Activated CD4-positive, alpha-beta T cell treated with anti-CD3 and anti-CD28 coated beads, Interleukin-2, amount 10 ng/mL, durations not matched to agents 7 days and 5 days (primary cell): ENCODE data around the gene NUSAP1. TPM values are rescaled to one million over a fixed set of nuclear protein-coding genes. Genes with fewer than 3 reads are reported as not detected.
"Not testable (repeated sequence)": the region's sequence is repeated elsewhere in the genome, so short reads cannot be mapped to it uniquely, and the experiment has no call there.

Experiments used
- CTCF ChIA-PET: fragments of 350-600 bp; sonication (Branson Sonifier 250); formaldehyde crosslinking; loops from one replicate; lab custom pipeline; 2021; ENCODE audit warnings: antibody characterized with exemption; lab: Charles Lee
- POLR2A ChIA-PET: fragments of 350-600 bp; sonication (Branson Sonifier 250); formaldehyde crosslinking; loops from one replicate; lab custom pipeline; 2021; ENCODE audit warnings: antibody characterized with exemption; lab: Charles Lee
- DNase-seq: peaks from one replicate; pipeline ENCODE4 v3.0.0-alpha.2; 2020
- H3K27ac Mint-ChIP-seq: one replicate; pipeline ENCODE4 v1.8.0; 2021; ENCODE audit warnings: mild to moderate bottlenecking, moderate library complexity, mixed read lengths
- H3K27me3 Mint-ChIP-seq: one replicate; pipeline ENCODE4 v1.8.0; 2021; ENCODE audit warnings: mixed read lengths
- H3K36me3 Mint-ChIP-seq: one replicate; pipeline ENCODE4 v1.8.0; 2021; ENCODE audit warnings: low read depth, mixed read lengths
- H3K4me1 Mint-ChIP-seq: one replicate; pipeline ENCODE4 v1.8.0; 2021; ENCODE audit warnings: mixed read lengths
- H3K4me3 Mint-ChIP-seq: one replicate; pipeline ENCODE4 v1.8.0; 2021; ENCODE audit warnings: mild to moderate bottlenecking, moderate library complexity, mixed read lengths
- H3K9me3 Mint-ChIP-seq: one replicate; pipeline ENCODE4 v1.8.0; 2021; ENCODE audit warnings: mixed read lengths
- total RNA-seq, 2 experiments: library from RNA; stranded (reverse); gene quantifications; one replicate each; pipeline ENCODE4 v1.2.3, GENCODE V29; 2021

NUSAP1 gene
- total RNA-seq, 2 experiments from 2014 or later, result 310 to 336 TPM

DNA sequence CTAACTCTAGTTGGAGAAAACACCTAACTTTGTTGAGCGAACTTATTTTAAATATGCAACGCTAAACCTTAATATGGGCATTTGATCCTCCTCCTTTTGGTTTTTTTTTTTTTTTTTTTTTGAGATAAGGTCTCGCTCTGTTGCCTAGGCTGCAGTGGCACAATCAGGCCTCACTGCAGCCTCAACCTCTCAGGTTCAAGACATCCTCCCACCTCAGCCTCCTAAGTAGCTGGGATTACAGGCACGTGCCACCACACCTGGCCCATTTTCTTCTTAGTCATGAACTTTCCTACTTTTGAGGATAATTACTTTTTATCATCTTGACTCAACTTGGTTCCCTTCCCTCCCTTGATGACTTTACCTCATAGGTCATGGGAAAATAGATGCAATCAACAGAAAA lies 3.9 kb downstream of the NUSAP1 start:
- Mint-ChIP-seq H3K9me3 (no peaks in the 10 kb centered on the region), H3K27me3 (no peaks in the 10 kb centered on the region), H3K27ac (peak overlapping the region; percentile 28), H3K4me1 (peaks cover 46% of the 10 kb centered on the region), H3K36me3 (peaks cover 57% of the 10 kb centered on the region), H3K4me3 (peak overlapping the region; percentile 29)
- DNase-seq, result no peak
- ChIA-PET CTCF (no interaction called here), POLR2A (interaction anchor here (0.9 kb wide), 1 partner anchor 105 kb away, joined by 3 read pairs; the partner anchor contains the start of gene CHP1)

DNA sequence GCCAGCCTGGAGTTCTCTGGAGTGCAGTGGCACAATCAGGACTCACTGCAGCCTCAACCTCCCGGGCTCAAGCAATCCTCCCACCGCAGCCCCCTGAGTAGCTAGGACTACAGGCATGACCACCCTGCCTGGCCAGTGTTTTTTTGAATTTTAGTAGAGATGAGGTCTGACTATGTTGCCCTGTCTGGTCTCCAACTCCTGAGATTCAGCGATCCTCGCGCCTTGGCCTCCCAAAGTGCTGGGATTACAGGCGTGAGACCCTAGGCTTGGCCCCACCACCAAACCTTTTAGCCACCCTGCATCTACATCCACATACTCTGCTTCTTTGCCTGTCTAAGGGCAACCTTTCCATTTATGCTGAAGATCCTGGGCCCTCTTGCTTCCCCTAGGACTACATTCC lies 4.4 kb downstream of the NUSAP1 start:
- Mint-ChIP-seq H3K4me1 (peaks cover 48% of the 10 kb centered on the region), H3K27me3 (no peaks in the 10 kb centered on the region), H3K27ac (no peak overlapping the region), H3K4me3 (no peak overlapping the region), H3K36me3 (peaks cover 62% of the 10 kb centered on the region), H3K9me3 (no peaks in the 10 kb centered on the region)
- CTCF ChIA-PET, result no interaction called here
- no peak for DNase-seq
- POLR2A ChIA-PET, result no interaction called here

DNA sequence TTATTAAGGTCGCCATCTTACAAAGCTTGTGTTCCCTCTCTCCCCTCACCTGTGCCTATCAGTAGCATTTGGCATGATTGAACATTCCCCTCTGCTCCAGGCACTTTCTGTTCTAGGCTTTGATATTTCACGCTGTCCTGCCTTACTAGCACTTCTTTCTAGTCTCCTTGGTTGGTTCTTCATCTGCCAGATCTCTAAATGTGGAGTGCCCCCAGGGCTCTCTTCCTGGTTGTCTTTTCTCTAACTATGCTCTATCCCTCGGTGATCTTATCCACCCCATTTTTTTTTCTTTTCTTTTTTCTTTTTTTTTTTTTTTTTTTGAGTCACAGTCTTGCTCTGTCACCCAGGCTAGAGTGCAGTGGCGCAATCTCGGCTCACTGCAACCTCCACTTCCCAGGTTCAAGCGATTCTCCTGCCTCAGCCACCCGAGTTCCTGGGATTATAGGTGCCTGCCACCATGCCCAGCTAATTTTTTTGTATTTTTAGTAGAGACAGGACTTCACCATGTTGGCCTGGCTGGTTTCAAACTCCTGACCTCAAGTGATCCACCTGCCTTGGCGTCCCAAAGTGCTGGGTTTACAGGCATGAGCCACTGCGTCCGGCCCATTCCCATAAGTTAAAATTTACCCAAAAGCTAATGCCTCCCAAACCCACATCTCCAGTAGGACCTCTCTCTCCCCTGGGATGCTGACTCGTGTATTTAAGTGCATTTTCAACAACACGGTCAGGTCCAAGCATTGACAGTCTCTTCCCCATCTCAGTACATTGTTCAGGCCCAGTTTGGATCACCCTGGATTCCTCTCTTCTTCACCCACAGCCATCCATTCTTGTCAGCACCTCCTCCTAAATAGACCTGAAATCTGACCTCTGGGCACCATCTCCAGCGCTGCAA lies 5.2 kb downstream of the NUSAP1 start:
- Mint-ChIP-seq H3K27me3 (no peaks in the 10 kb centered on the region), H3K27ac (peak overlapping the region; percentile 70), H3K36me3 (peaks cover 69% of the 10 kb centered on the region), H3K4me1 (peaks cover 51% of the 10 kb centered on the region), H3K4me3 (no peak overlapping the region), H3K9me3 (no peaks in the 10 kb centered on the region)
- ChIA-PET POLR2A (no interaction called here), CTCF (no interaction called here)
- DNase-seq, result no peak

GRCh38 chr15:41340189-41340695 lies 7.6 kb downstream of the NUSAP1 start:
- POLR2A ChIA-PET, result no interaction called here
- H3K27me3 Mint-ChIP-seq, result no peaks in the 10 kb centered on the region
- peaks cover 44% of the 10 kb centered on the region for H3K4me1 Mint-ChIP-seq
- peaks cover 66% of the 10 kb centered on the region for H3K36me3 Mint-ChIP-seq
- CTCF ChIA-PET, result interaction anchor here (0.6 kb wide), 1 partner anchor 647 kb away, joined by 3 read pairs; no protein-coding TSS in a partner anchor
- no peak overlapping the region for H3K27ac Mint-ChIP-seq
- H3K9me3 Mint-ChIP-seq, result no peaks in the 10 kb centered on the region
- no peak overlapping the region for H3K4me3 Mint-ChIP-seq
- DNase-seq, result no peak

DNA sequence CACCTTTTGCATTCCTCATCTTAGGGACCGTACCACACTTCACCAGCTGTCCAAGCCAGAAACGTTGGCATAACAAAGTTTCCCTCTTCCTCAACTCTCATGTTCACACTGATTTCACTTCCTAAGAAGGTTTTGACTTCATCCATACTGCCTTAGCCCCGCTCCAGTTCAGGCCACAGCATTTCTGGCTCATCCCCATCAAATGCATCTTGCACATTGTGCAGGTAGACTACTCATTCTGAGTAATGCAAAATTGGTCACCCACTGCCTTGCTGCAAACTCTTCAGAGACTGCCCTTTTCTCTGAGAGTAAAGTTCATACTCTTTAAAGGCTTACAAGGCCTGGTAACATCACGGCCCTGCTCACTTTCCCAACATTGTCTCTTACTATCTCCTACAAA lies 8.8 kb downstream of the NUSAP1 start:
- peak overlapping the region; percentile 14 for H3K27ac Mint-ChIP-seq
- H3K36me3 Mint-ChIP-seq, result peaks cover 76% of the 10 kb centered on the region
- peaks cover 44% of the 10 kb centered on the region for H3K4me1 Mint-ChIP-seq
- ChIA-PET POLR2A (no interaction called here), CTCF (interaction anchor here (0.5 kb wide), 1 partner anchor 193 kb away, joined by 3 read pairs; no protein-coding TSS in a partner anchor)
- no peak for DNase-seq
- H3K4me3 Mint-ChIP-seq, result no peak overlapping the region
- H3K27me3 Mint-ChIP-seq, result no peaks in the 10 kb centered on the region
- no peaks in the 10 kb centered on the region for H3K9me3 Mint-ChIP-seq

DNA sequence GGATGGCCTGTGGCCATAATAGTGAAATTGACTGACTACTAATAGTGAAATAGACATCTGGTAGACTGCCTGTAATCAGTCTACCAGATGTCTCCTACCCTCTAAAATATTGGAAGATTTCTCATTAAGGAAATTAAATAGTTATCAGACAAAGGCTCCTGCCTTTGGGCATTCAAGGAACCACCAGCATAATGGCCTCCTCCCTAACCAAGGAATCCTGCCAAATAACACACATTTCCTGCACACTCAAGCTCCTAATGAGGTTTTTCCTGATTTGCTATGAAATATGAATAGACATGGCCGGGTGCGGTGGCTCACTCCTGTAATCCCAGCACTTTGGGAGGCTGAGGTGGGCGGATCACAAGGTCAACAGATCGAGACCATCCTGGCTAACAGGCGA lies 14.6 kb downstream of the NUSAP1 start:
- no peaks in the 10 kb centered on the region for H3K27me3 Mint-ChIP-seq
- no peak for DNase-seq
- H3K9me3 Mint-ChIP-seq, result no peaks in the 10 kb centered on the region
- H3K27ac Mint-ChIP-seq, result no peak overlapping the region
- CTCF ChIA-PET, result interaction anchor here (1.5 kb wide), 1 partner anchor 13 kb away, joined by 3 read pairs; no protein-coding TSS in a partner anchor
- peaks cover 7% of the 10 kb centered on the region for H3K4me1 Mint-ChIP-seq
- POLR2A ChIA-PET, result no interaction called here
- no peak overlapping the region for H3K4me3 Mint-ChIP-seq
- peaks cover 73% of the 10 kb centered on the region for H3K36me3 Mint-ChIP-seq

DNA sequence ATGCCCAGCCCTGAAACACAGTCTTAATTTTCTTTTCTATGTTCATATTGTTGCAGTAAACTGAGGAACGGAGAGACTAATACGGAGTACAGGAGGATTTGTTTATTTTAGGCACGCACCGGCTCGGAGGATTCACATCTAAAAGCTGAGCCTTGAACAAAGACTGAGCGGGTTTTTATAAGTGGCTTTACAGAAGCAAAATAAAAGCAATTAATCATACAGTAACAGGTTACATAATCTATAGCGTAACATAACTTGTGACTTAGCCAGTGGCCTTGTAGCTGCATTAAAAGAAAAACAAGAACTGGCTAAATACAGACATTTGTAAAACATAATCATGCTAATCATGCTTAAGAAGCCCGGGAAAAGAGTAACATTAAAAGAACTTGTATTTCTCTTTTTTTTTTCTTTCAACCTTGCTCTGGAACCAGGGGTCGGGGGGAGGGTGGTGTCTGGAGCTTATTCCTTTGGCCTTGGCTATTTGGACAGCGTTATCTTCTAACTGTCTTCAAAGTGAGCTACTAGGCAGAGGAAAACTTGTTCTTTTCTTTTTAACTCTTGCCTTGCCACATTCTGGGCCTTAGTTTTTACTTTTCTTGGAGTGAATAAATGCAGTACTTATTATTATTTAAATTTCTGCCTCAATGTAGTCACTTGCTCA lies 17.5 kb downstream of the NUSAP1 start:
- POLR2A ChIA-PET, result no interaction called here
- Mint-ChIP-seq H3K27ac (no peak overlapping the region), H3K36me3 (peaks cover 68% of the 10 kb centered on the region), H3K27me3 (no peaks in the 10 kb centered on the region), H3K4me1 (peaks cover 5% of the 10 kb centered on the region), H3K9me3 (no peaks in the 10 kb centered on the region), H3K4me3 (no peak overlapping the region)
- CTCF ChIA-PET, result interaction anchor here (0.7 to 1.2 kb wide), 2 partner anchors 17 to 31 kb away, joined by 3 read pairs; no protein-coding TSS in a partner anchor
- no peak for DNase-seq

- no peaks in the 10 kb centered on the region for H3K27me3 Mint-ChIP-seq
- no peak overlapping the region for H3K4me3 Mint-ChIP-seq
- no peaks in the 10 kb centered on the region for H3K4me1 Mint-ChIP-seq
- peaks cover 66% of the 10 kb centered on the region for H3K36me3 Mint-ChIP-seq
- ChIA-PET POLR2A (no interaction called here), CTCF (interaction anchor here (1.0 kb wide), 1 partner anchor 16 kb away, joined by 4 read pairs; no protein-coding TSS in a partner anchor)
- H3K27ac Mint-ChIP-seq, result no peak overlapping the region
- no peaks in the 10 kb centered on the region for H3K9me3 Mint-ChIP-seq
- DNase-seq, result no peak
These were observed 21.7 kb downstream of the NUSAP1 start for GRCh38 chr15:41354371-41354770.

GRCh38 chr15:41367418-41367817 lies 34.7 kb downstream of the NUSAP1 start:
- POLR2A ChIA-PET, result no interaction called here
- Mint-ChIP-seq H3K36me3 (peaks cover 72% of the 10 kb centered on the region), H3K27ac (peak overlapping the region; percentile 19), H3K4me1 (no peaks in the 10 kb centered on the region), H3K4me3 (no peak overlapping the region), H3K9me3 (no peaks in the 10 kb centered on the region), H3K27me3 (no peaks in the 10 kb centered on the region)
- DNase-seq, result no peak
- CTCF ChIA-PET, result interaction anchor here (0.6 to 1.1 kb wide), 3 partner anchors 14 to 50 kb away, joined by 3 to 4 read pairs (median 3); no protein-coding TSS in a partner anchor

- CTCF ChIA-PET, result no interaction called here
- no peaks in the 10 kb centered on the region for H3K9me3 Mint-ChIP-seq
- POLR2A ChIA-PET, result no interaction called here
- DNase-seq, result no peak
- no peak overlapping the region for H3K4me3 Mint-ChIP-seq
- no peaks in the 10 kb centered on the region for H3K27me3 Mint-ChIP-seq
- H3K36me3 Mint-ChIP-seq, result peaks cover 49% of the 10 kb centered on the region
- H3K27ac Mint-ChIP-seq, result no peak overlapping the region
- peaks cover 2% of the 10 kb centered on the region for H3K4me1 Mint-ChIP-seq
These were observed 45.3 kb downstream of the NUSAP1 start for GRCh38 chr15:41377978-41378377.

- H3K27me3 Mint-ChIP-seq, POLR2A ChIA-PET, H3K9me3 Mint-ChIP-seq, H3K4me3 Mint-ChIP-seq, DNase-seq, H3K4me1 Mint-ChIP-seq: not testable (repeated sequence)
- peak overlapping the region; percentile 64 for H3K27ac Mint-ChIP-seq
- peaks cover 34% of the 10 kb centered on the region for H3K36me3 Mint-ChIP-seq
- CTCF ChIA-PET, result interaction anchor here (0.5 kb wide), 1 partner anchor 1121 kb away, joined by 3 read pairs; no protein-coding TSS in a partner anchor
These were observed 51.5 kb downstream of the NUSAP1 start for GRCh38 chr15:41383974-41384749.

- DNase-seq, result no peak
- no peaks in the 10 kb centered on the region for H3K27me3 Mint-ChIP-seq
- no peak overlapping the region for H3K27ac Mint-ChIP-seq
- peaks cover 7% of the 10 kb centered on the region for H3K4me1 Mint-ChIP-seq
- CTCF ChIA-PET, result interaction anchor here (0.6 to 1.2 kb wide), 2 partner anchors 10 to 11 kb away, joined by 3 read pairs; no protein-coding TSS in a partner anchor
- H3K36me3 Mint-ChIP-seq, result peaks cover 16% of the 10 kb centered on the region
- POLR2A ChIA-PET, result no interaction called here
- no peaks in the 10 kb centered on the region for H3K9me3 Mint-ChIP-seq
- H3K4me3 Mint-ChIP-seq, result no peak overlapping the region
These were observed 55.0 kb downstream of the NUSAP1 start for GRCh38 chr15:41387646-41388045.
